SK-N-SH treated with all-trans-retinoic acid at 6 μM for 48 hours (cell line): Measurements from ENCODE around the gene TFDP1.

ENCODE experiments used
- ATAC-seq: fragments of 200-7000 bp; cut with Tn5 transposase; 3 replicates; pipeline ENCODE4 v1.9.1; 2020; ENCODE audit warnings: mild to moderate bottlenecking, moderate library complexity
- ARNTL ChIP-seq: fragments of 450-650 bp; formaldehyde crosslinking; IDR thresholded peaks from 2 replicates; pipeline ENCODE4 v1.5.0; 2020; ENCODE audit warnings: low read depth, mild to moderate bottlenecking, moderate library complexity, borderline replicate concordance
- CSDC2 ChIP-seq: fragments of 250-450 bp; sonication (Bioruptor Pico); IDR thresholded peaks from 2 replicates; pipeline ENCODE4 v1.5.0; 2020; ENCODE audit warnings: mild to moderate bottlenecking, moderate library complexity
- ESRRG ChIP-seq: fragments of 250-450 bp; sonication (Bioruptor Pico); IDR thresholded peaks from 2 replicates; pipeline ENCODE4 v1.6.1; 2021; ENCODE audit warnings: mild to moderate bottlenecking
- GLIS3 ChIP-seq: fragments of 250-450 bp; sonication (Bioruptor Pico); IDR thresholded peaks from 2 replicates; pipeline ENCODE4 v1.5.0; 2020; ENCODE audit warnings: mild to moderate bottlenecking, moderate library complexity
- ISL1 ChIP-seq: fragments of 250-450 bp; sonication (Bioruptor Pico); IDR thresholded peaks from 2 replicates; pipeline ENCODE4 v2.1.2; 2022; ENCODE audit warnings: mild to moderate bottlenecking, moderate library complexity
- PPARA ChIP-seq: fragments of 250-450 bp; sonication (Bioruptor Pico); IDR thresholded peaks from 2 replicates; pipeline ENCODE4 v1.5.0; 2020; ENCODE audit warnings: mild to moderate bottlenecking, borderline replicate concordance
- RARB ChIP-seq: fragments of 250-450 bp; sonication (Bioruptor Pico); IDR thresholded peaks from 2 replicates; pipeline ENCODE4 v1.8.0; 2021; ENCODE audit warnings: mild to moderate bottlenecking, moderate library complexity
- SNAI2 ChIP-seq: fragments of 250-450 bp; sonication (Bioruptor Pico); IDR thresholded peaks from 2 replicates; pipeline ENCODE4 v1.5.0; 2020; ENCODE audit warnings: mild to moderate bottlenecking, moderate library complexity
- TCF4 ChIP-seq: fragments of 250-450 bp; sonication (Bioruptor Pico); IDR thresholded peaks from 2 replicates; pipeline ENCODE4 v1.8.0; 2021; ENCODE audit warnings: mild to moderate bottlenecking, moderate library complexity, borderline replicate concordance
- TOX ChIP-seq: fragments of 250-450 bp; sonication (Bioruptor Pico); IDR thresholded peaks from 2 replicates; pipeline ENCODE4 v1.8.0; 2021; ENCODE audit warnings: mild to moderate bottlenecking, moderate library complexity, borderline replicate concordance
- ZC3H10 ChIP-seq: fragments of 250-450 bp; sonication (Bioruptor Pico); IDR thresholded peaks from 2 replicates; pipeline ENCODE4 v1.5.1; 2021; ENCODE audit warnings: mild to moderate bottlenecking, moderate library complexity
- ZFP3 ChIP-seq: fragments of 250-450 bp; sonication (Bioruptor Pico); IDR thresholded peaks from 2 replicates; pipeline ENCODE4 v1.5.0; 2020; ENCODE audit warnings: mild to moderate bottlenecking, moderate library complexity
- ZNF8 ChIP-seq: fragments of 450-650 bp; formaldehyde crosslinking; IDR thresholded peaks from 2 replicates; pipeline ENCODE4 v1.5.0; 2020; ENCODE audit warnings: mild to moderate bottlenecking, moderate library complexity
- TF ChIP-seq, protein P1 (sequence below): fragments of 250-450 bp; sonication (Bioruptor Pico); IDR thresholded peaks from 2 replicates; pipeline ENCODE4 v1.5.0; 2020; ENCODE audit warnings: mild to moderate bottlenecking, moderate library complexity
- TF ChIP-seq, protein P2 (sequence below): fragments of 250-450 bp; sonication (Bioruptor Pico); IDR thresholded peaks from 2 replicates; pipeline ENCODE4 v1.5.1; 2020; ENCODE audit warnings: low read depth, mild to moderate bottlenecking, moderate library complexity
- TF ChIP-seq, protein P3 (sequence below): fragments of 250-450 bp; sonication (Bioruptor Pico); IDR thresholded peaks from 2 replicates; pipeline ENCODE4 v1.5.1; 2021; ENCODE audit warnings: mild to moderate bottlenecking, moderate library complexity
- TF ChIP-seq, protein P4 (sequence below): fragments of 250-450 bp; sonication (Bioruptor Pico); IDR thresholded peaks from 2 replicates; pipeline ENCODE4 v1.8.0; 2020; ENCODE audit warnings: mild to moderate bottlenecking, moderate library complexity, borderline replicate concordance
- TF ChIP-seq, protein P5 (sequence below): fragments of 250-450 bp; sonication (Bioruptor Pico); IDR thresholded peaks from 2 replicates; pipeline ENCODE4 v1.8.0; 2021; ENCODE audit warnings: low read depth, mild to moderate bottlenecking, moderate library complexity, borderline replicate concordance

The TFDP1 gene

DNA sequence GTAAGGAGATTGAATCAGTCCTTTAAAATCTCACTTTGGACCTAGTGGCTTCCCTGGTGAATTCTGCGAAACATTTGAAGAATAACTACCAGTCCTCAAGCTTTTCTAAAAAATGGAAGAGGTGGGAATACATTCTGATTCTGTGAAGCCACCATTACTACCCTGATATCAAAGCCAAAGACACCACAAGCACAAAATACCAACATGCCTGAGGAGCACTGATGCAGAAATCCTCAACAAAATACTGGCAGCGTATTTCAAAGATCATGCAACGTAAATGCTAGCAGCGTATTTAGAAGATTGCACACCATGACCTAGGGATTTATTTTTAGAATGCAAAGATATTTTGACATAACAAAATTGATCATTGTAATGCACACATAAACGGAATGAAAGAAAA, 59.0 kb downstream of the TFDP1 start (continued):
- TF ChIP-seq TOX (CRISPR knock-in tag) (no peak), ARNTL (CRISPR knock-in tag) (no peak)

DNA sequence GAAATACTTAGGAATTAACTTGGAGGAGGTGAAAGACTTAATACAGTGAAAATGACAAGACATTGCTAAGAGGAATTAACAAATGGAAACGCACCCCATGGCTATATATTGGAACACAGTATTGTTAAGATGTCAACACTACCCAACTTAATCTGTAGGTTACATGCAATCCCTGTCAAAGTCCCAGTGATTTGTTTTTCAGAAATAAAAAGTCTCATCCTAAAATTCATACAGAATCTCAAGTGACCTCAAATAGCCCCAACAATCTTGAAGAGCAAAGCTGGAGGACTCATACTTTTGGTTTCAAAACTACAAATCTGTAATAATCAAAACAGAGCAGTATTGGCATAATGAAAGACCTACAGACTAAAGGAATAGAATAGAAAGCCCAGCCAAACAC, 60.2 kb downstream of the TFDP1 start:
- TF ChIP-seq ZC3H10 (CRISPR knock-in tag) (no peak), RARB (CRISPR knock-in tag) (no peak), ZNF8 (CRISPR knock-in tag) (no peak), TOX (CRISPR knock-in tag) (no peak), PPARA (CRISPR knock-in tag) (no peak), SNAI2 (CRISPR knock-in tag) (no peak), ISL1 (CRISPR knock-in tag) (no peak), ARNTL (CRISPR knock-in tag) (no peak), CSDC2 (CRISPR knock-in tag) (no peak), GLIS3 (CRISPR knock-in tag) (no peak)
- TF ChIP-seq, protein P1, sequence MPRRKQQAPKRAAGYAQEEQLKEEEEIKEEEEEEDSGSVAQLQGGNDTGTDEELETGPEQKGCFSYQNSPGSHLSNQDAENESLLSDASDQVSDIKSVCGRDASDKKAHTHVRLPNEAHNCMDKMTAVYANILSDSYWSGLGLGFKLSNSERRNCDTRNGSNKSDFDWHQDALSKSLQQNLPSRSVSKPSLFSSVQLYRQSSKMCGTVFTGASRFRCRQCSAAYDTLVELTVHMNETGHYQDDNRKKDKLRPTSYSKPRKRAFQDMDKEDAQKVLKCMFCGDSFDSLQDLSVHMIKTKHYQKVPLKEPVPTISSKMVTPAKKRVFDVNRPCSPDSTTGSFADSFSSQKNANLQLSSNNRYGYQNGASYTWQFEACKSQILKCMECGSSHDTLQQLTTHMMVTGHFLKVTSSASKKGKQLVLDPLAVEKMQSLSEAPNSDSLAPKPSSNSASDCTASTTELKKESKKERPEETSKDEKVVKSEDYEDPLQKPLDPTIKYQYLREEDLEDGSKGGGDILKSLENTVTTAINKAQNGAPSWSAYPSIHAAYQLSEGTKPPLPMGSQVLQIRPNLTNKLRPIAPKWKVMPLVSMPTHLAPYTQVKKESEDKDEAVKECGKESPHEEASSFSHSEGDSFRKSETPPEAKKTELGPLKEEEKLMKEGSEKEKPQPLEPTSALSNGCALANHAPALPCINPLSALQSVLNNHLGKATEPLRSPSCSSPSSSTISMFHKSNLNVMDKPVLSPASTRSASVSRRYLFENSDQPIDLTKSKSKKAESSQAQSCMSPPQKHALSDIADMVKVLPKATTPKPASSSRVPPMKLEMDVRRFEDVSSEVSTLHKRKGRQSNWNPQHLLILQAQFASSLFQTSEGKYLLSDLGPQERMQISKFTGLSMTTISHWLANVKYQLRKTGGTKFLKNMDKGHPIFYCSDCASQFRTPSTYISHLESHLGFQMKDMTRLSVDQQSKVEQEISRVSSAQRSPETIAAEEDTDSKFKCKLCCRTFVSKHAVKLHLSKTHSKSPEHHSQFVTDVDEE: no peak
- TF ChIP-seq, protein P2, sequence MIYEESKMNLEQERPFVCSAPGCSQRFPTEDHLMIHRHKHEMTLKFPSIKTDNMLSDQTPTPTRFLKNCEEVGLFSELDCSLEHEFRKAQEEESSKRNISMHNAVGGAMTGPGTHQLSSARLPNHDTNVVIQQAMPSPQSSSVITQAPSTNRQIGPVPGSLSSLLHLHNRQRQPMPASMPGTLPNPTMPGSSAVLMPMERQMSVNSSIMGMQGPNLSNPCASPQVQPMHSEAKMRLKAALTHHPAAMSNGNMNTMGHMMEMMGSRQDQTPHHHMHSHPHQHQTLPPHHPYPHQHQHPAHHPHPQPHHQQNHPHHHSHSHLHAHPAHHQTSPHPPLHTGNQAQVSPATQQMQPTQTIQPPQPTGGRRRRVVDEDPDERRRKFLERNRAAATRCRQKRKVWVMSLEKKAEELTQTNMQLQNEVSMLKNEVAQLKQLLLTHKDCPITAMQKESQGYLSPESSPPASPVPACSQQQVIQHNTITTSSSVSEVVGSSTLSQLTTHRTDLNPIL: no peak
- ATAC-seq: no peak

DNA sequence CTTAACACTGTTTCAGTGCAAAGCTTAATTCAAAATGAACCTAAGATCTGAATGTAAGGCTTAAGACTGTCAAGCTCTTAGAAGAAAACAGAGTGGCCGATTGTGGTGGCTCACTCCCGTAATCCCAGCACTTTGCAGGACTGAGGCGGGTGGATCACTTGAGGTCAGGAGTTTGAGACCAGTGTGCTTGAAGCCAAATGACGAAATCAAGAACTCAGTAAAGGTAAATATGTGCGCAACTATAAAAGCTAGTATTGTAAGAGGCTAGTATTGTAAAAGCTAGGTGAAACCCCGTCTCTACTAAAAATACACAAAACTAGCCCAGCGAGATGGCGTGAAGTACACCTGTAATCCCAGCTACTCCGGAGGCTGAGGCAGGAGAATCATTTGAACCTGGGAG, 60.8 kb downstream of the TFDP1 start:
- TF ChIP-seq CSDC2 (CRISPR knock-in tag): no peak
- TF ChIP-seq, protein P2: no peak
- TF ChIP-seq, all 23 proteins: peak for 0

DNA sequence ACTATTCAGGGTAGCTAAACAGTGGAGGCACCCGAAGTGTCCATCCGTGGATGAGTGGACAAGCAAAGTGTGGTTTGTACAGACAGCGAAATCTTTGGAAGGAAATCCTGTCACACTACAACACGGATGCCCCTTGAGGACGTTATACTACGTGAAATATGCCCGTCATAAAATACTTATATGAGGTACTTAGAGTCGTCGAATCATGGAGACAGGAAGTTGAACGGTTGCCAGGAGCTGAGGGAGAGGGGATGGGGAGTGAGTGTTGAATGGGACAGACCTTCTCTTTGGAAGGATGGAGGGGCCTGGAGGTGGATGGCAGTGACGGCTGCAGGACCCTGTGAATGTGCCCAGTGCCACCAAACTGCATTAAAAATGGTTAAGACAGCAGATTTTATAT, 61.8 kb downstream of the TFDP1 start:
- TF ChIP-seq ZFP3 (CRISPR knock-in tag) (no peak), ZNF8 (CRISPR knock-in tag) (no peak), GLIS3 (CRISPR knock-in tag) (no peak), ESRRG (no peak), TCF4 (CRISPR knock-in tag) (no peak), ARNTL (CRISPR knock-in tag) (no peak), TOX (CRISPR knock-in tag) (no peak)
- TF ChIP-seq, protein P3, sequence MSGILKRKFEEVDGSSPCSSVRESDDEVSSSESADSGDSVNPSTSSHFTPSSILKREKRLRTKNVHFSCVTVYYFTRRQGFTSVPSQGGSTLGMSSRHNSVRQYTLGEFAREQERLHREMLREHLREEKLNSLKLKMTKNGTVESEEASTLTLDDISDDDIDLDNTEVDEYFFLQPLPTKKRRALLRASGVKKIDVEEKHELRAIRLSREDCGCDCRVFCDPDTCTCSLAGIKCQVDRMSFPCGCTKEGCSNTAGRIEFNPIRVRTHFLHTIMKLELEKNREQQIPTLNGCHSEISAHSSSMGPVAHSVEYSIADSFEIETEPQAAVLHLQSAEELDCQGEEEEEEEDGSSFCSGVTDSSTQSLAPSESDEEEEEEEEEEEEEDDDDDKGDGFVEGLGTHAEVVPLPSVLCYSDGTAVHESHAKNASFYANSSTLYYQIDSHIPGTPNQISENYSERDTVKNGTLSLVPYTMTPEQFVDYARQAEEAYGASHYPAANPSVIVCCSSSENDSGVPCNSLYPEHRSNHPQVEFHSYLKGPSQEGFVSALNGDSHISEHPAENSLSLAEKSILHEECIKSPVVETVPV (CRISPR knock-in tag): no peak
- TF ChIP-seq, protein P4, sequence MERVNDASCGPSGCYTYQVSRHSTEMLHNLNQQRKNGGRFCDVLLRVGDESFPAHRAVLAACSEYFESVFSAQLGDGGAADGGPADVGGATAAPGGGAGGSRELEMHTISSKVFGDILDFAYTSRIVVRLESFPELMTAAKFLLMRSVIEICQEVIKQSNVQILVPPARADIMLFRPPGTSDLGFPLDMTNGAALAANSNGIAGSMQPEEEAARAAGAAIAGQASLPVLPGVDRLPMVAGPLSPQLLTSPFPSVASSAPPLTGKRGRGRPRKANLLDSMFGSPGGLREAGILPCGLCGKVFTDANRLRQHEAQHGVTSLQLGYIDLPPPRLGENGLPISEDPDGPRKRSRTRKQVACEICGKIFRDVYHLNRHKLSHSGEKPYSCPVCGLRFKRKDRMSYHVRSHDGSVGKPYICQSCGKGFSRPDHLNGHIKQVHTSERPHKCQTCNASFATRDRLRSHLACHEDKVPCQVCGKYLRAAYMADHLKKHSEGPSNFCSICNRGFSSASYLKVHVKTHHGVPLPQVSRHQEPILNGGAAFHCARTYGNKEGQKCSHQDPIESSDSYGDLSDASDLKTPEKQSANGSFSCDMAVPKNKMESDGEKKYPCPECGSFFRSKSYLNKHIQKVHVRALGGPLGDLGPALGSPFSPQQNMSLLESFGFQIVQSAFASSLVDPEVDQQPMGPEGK: no peak
- TF ChIP-seq, all 23 proteins: peak for 0
- no peak for ATAC-seq

More for the DNA sequence above, 60.8 kb downstream of the TFDP1 start:
- ATAC-seq: no peak

DNA sequence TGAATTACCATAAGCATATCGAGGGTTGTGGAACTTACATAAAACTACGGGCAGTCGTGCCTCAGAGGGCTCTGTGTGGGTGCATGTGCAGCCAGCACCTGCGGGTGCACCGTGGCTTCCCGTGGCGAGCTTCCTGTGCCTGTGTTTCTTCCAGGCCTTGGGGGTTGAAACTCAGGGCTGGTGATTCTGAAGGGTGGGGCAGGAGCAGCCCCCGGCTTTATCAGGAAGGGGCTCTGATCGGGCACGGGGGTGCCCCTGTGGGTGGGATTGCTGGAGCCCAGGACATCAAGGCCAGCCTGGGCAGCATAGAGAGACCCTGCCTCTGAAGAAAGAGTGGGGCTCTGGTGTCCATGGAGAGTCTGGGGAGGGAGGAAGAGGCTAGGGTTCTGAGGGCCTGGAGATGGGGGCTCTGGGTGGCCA, 62.4 kb downstream of the TFDP1 start:
- no peak for TF ChIP-seq ARNTL (CRISPR knock-in tag)
- no peak for TF ChIP-seq ZFP3 (CRISPR knock-in tag)
- TF ChIP-seq TCF4 (CRISPR knock-in tag): no peak
- TF ChIP-seq, protein P5, sequence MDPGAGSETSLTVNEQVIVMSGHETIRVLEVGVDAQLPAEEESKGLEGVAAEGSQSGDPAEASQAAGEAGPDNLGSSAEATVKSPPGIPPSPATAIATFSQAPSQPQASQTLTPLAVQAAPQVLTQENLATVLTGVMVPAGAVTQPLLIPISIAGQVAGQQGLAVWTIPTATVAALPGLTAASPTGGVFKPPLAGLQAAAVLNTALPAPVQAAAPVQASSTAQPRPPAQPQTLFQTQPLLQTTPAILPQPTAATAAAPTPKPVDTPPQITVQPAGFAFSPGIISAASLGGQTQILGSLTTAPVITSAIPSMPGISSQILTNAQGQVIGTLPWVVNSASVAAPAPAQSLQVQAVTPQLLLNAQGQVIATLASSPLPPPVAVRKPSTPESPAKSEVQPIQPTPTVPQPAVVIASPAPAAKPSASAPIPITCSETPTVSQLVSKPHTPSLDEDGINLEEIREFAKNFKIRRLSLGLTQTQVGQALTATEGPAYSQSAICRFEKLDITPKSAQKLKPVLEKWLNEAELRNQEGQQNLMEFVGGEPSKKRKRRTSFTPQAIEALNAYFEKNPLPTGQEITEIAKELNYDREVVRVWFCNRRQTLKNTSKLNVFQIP: no peak
- ATAC-seq: peak; percentile 29
